Measurements from ENCODE around the gene SLC36A3.
"Not testable (repeated sequence)": the region's sequence is repeated elsewhere in the genome, so short reads cannot be mapped to it uniquely, and the experiment has no call there.

Gene SLC36A3

GRCh38 chr5:151237685-151238084, 65.9 kb downstream of the SLC36A3 start:
- DNase-seq: no peak

- DNase-seq: no peak
Observed at GRCh38 chr5:151236888-151237287, 66.7 kb downstream of the SLC36A3 start.

- DNase-seq: not testable (repeated sequence)
Observed at GRCh38 chr5:151235239-151235571, 68.4 kb downstream of the SLC36A3 start.

- no peak for DNase-seq
Observed at GRCh38 chr5:151234476-151235238, 68.9 kb downstream of the SLC36A3 start.

GRCh38 chr5:151233616-151234085, 69.9 kb downstream of the SLC36A3 start:
- DNase-seq: no peak

- no peak for DNase-seq
Observed at GRCh38 chr5:151231359-151231758, 72.2 kb downstream of the SLC36A3 start.

GRCh38 chr5:151230048-151230680, 73.4 kb downstream of the SLC36A3 start:
- no peak for DNase-seq

GRCh38 chr5:151228986-151229385, 74.6 kb downstream of the SLC36A3 start:
- no peak for DNase-seq

GRCh38 chr5:151227918-151228447, 75.6 kb downstream of the SLC36A3 start:
- DNase-seq: no peak
